ENCODE results near the gene GSN. TPM values are rescaled to one million over a fixed set of nuclear protein-coding genes. Genes with fewer than 3 reads are reported as not detected.

Gene GSN
- total RNA-seq, 4 donors from 2014 or later, result 487 to 785 (median 662) TPM

DNA sequence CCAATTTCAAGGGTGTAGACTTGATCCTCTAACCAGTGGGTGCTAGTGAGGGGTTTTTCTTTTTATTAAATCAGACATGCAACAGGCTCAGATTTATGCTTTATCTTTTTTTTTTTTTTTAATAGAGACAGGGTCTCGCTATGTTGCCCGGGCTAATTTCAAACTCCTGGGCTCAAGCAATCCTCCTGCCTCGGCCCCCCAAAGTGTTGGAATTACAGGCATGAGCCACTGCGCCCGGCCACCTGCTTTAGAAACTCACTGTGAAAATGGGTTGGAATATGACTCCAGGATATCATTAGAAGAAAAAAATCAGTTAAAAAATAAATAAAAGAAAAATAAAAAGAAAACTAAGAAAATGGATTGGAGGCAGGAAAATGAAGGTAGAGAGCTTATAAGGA is 51.4 kb downstream of the GSN start:
- Histone ChIP-seq H3K36me3 (peaks cover 0 to 76% of the 10 kb centered on the region in 2 donors), H3K9me3 (no peaks in the 10 kb centered on the region), H3K4me1 (peaks cover 6 to 25% of the 10 kb centered on the region in 2 donors), H3K4me3 (no peak overlapping the region), H3K27ac (peak overlapping the region; percentile 88 to 91 (median 88)), H3K27me3 (no peaks in the 10 kb centered on the region)
- in situ Hi-C loops (cut with MboI; ENCODE audit: low sequenced_read_pairs in 4 of 4) (loop anchor here (5.0 to 25.0 kb wide), 4 partner anchors 78 to 107 kb away; partner anchors contain the start of gene RAB14 (in 1 of the 4)), intact Hi-C loops (cut with DNase I; ENCODE audit: low total_unique reads) (loop anchor here (5.0 kb wide), 1 partner anchor 107 kb away; no protein-coding TSS in a partner anchor)
- no peak for ATAC-seq
- no peak for TF ChIP-seq POLR2A (IDR thresholded peaks at IDR 0.05)
- TF ChIP-seq, protein P1, sequence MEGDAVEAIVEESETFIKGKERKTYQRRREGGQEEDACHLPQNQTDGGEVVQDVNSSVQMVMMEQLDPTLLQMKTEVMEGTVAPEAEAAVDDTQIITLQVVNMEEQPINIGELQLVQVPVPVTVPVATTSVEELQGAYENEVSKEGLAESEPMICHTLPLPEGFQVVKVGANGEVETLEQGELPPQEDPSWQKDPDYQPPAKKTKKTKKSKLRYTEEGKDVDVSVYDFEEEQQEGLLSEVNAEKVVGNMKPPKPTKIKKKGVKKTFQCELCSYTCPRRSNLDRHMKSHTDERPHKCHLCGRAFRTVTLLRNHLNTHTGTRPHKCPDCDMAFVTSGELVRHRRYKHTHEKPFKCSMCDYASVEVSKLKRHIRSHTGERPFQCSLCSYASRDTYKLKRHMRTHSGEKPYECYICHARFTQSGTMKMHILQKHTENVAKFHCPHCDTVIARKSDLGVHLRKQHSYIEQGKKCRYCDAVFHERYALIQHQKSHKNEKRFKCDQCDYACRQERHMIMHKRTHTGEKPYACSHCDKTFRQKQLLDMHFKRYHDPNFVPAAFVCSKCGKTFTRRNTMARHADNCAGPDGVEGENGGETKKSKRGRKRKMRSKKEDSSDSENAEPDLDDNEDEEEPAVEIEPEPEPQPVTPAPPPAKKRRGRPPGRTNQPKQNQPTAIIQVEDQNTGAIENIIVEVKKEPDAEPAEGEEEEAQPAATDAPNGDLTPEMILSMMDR (IDR thresholded peaks at IDR 0.05 in 4 of 5, conservative IDR thresholded peaks at IDR 0.05 in 1 of 5), result no peak
- DNase-seq, result no peak

DNA sequence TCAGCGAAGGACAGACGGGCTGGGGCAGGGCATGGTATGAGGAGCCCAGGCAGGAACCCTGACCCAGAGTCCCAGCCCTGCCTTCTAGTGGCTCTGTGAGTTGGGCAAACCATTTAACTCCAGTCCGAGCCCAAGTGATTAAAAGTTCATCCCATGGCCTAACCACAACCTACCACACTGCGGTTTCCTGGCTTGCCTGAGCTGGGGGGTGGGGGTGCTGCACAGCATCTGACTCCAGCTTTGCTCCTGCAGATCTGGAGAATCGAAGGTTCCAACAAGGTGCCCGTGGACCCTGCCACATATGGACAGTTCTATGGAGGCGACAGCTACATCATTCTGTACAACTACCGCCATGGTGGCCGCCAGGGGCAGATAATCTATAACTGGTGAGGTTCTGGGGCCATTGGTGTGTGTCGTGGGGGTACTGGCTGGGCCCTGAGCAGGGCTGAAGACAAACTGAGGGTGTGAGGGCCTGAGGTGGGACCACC is 53.1 kb downstream of the GSN start:
- TF ChIP-seq, protein P1 (IDR thresholded peaks at IDR 0.05 in 4 of 5, conservative IDR thresholded peaks at IDR 0.05 in 1 of 5), result no peak
- TF ChIP-seq POLR2A (IDR thresholded peaks at IDR 0.05), result no peak
- H3K9me3 ChIP-seq, result no peaks in the 10 kb centered on the region
- peak overlapping the region; percentile 88 to 91 (median 88) for H3K27ac ChIP-seq
- H3K36me3 ChIP-seq, result peaks cover 0 to 75% of the 10 kb centered on the region in 2 donors
- H3K4me3 ChIP-seq, result no peak overlapping the region
- intact Hi-C loops (cut with DNase I; ENCODE audit: low total_unique reads) (no loop called here), in situ Hi-C loops (cut with MboI; ENCODE audit: low sequenced_read_pairs in 4 of 4) (loop anchor here (5.0 to 25.0 kb wide), 4 partner anchors 54 to 109 kb away; partner anchors contain the start of genes STOM (in 2 of the 4) and RAB14 (in 1 of the 4))
- H3K4me1 ChIP-seq, result peaks cover 15 to 36% of the 10 kb centered on the region in 2 donors
- no peaks in the 10 kb centered on the region for H3K27me3 ChIP-seq
- no peak for ATAC-seq
- no peak for DNase-seq

DNA sequence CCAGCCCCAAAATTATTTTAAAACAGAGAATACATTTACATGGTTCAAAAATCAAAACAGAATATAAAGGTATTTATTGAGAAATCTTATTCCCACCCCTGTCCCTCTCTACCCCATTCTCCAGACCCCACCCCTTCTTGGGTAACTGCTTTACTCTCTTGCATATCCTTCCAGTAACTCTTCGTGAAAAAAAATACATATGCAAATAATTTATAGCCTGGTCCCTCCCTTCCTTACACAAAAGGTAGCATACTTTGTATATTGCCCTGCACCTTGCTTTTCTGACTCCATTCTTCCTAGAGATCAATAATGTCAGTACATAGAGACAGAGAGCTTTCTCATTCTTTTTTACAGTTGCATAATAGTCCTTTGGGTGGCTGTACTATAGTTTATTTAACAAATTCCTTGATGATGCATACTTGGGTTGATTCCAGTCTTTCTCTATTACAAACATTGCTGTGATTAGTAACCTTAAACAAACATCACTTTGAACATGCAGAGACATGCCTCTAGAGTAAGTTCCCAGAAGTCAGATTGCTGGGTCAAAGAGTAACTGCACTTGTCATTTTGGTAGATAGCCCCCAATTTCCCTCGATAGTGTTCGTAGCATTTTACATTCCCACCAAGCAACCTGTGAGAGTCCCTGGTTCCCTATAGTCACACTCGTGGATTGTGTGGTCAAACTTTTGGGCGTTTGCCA is 54.2 kb downstream of the GSN start:
- Histone ChIP-seq H3K27ac (peak overlapping the region; percentile 88 to 91 (median 88)), H3K4me3 (no peak overlapping the region), H3K4me1 (peaks cover 27 to 37% of the 10 kb centered on the region in 2 donors), H3K36me3 (peaks cover 0 to 71% of the 10 kb centered on the region in 2 donors), H3K27me3 (no peaks in the 10 kb centered on the region), H3K9me3 (no peaks in the 10 kb centered on the region)
- no peak for TF ChIP-seq POLR2A (IDR thresholded peaks at IDR 0.05)
- TF ChIP-seq, protein P1 (IDR thresholded peaks at IDR 0.05 in 4 of 5, conservative IDR thresholded peaks at IDR 0.05 in 1 of 5), result no peak
- in situ Hi-C loops (cut with MboI; ENCODE audit: low sequenced_read_pairs in 4 of 4), result loop anchor here (5.0 to 25.0 kb wide), 4 partner anchors 53 to 110 kb away; partner anchors contain the start of genes STOM (in 2 of the 4) and RAB14 (in 1 of the 4)
- ATAC-seq (no peak), DNase-seq (no peak)
- intact Hi-C loops (cut with DNase I; ENCODE audit: low total_unique reads), result no loop called here

DNA sequence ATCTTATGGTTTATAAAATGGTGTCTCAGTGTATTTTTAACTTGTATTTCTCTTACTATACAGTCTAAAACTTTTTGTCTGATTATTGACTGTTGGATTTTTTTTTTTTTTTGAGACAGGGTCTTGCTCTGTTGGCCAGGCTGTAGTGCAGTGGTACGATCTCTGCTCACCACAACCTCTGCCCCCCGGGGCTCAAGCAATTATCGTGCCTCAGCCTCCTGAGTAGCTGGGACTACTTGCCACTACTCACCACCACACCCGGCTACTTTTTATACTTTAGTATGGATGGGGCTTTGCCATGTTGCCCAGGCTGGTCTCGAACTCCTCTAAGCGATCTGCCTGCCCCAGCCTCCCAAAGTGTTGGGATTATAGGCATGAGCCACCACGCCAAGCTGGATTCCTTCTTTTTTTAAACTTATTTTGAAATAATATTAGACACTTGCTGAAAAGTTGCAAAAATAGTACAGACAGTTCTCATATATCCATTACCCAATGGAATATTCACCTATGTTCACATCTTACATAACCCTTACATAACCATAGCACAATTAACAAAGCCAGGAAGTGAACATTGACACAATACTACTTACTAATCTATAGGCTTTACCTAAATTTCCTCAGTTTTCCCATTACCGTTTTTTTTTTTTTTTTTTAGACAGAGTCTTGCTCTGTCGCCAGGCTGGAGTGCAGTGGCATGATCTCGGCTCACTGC is 54.9 kb downstream of the GSN start:
- H3K27me3 ChIP-seq, result no peaks in the 10 kb centered on the region
- no peaks in the 10 kb centered on the region for H3K9me3 ChIP-seq
- intact Hi-C loops (cut with DNase I; ENCODE audit: low total_unique reads) (no loop called here), in situ Hi-C loops (cut with MboI; ENCODE audit: low sequenced_read_pairs in 4 of 4) (loop anchor here (5.0 to 25.0 kb wide), 4 partner anchors 52 to 111 kb away; partner anchors contain the start of genes STOM (in 2 of the 4) and RAB14 (in 1 of the 4))
- H3K27ac ChIP-seq, result peak overlapping the region; percentile 88 to 91 (median 88)
- peaks cover 0 to 71% of the 10 kb centered on the region in 2 donors for H3K36me3 ChIP-seq
- DNase-seq, result no peak
- ATAC-seq, result no peak
- no peak overlapping the region for H3K4me3 ChIP-seq
- TF ChIP-seq, protein P1 (IDR thresholded peaks at IDR 0.05 in 4 of 5, conservative IDR thresholded peaks at IDR 0.05 in 1 of 5), result no peak
- TF ChIP-seq POLR2A (IDR thresholded peaks at IDR 0.05), result no peak
- peaks cover 29 to 36% of the 10 kb centered on the region in 2 donors for H3K4me1 ChIP-seq
